Activated CD8-positive, alpha-beta memory T cell treated with anti-CD3 and anti-CD28 coated beads for 4 hours (primary cell): ENCODE results near the gene RAB7B.

Experiments
- DNase-seq, 2 donors: peaks; one replicate each; pipeline ENCODE4 v3.0.0-alpha.2; 2020; ENCODE audit warnings: low read depth in 2 of 2

RAB7B gene

GRCh38 chr1:205973377-205974232, 29.6 kb downstream of the RAB7B start:
- DNase-seq, result no peak

- DNase-seq, result no peak
Measured at GRCh38 chr1:205972491-205973168, 30.6 kb downstream of the RAB7B start.

- no peak for DNase-seq
Measured at GRCh38 chr1:205972081-205972480, 31.1 kb downstream of the RAB7B start.

GRCh38 chr1:205971082-205971481, 32.1 kb downstream of the RAB7B start:
- DNase-seq, result no peak

GRCh38 chr1:205970486-205970885, 32.7 kb downstream of the RAB7B start:
- no peak for DNase-seq

GRCh38 chr1:205969229-205969628, 34.0 kb downstream of the RAB7B start:
- DNase-seq, result no peak

- DNase-seq, result no peak
Measured at GRCh38 chr1:205967554-205968335, 35.5 kb downstream of the RAB7B start.

GRCh38 chr1:205965036-205965884, 37.9 kb downstream of the RAB7B start:
- DNase-seq, result no peak

- DNase-seq, result no peak
Measured at GRCh38 chr1:205963352-205964155, 39.6 kb downstream of the RAB7B start.

- no peak for DNase-seq
Measured at GRCh38 chr1:205962821-205963221, 40.4 kb downstream of the RAB7B start.

GRCh38 chr1:205961991-205962820, 41.0 kb downstream of the RAB7B start:
- no peak for DNase-seq

- no peak for DNase-seq
Measured at GRCh38 chr1:205961405-205961804, 41.8 kb downstream of the RAB7B start.

- DNase-seq, result no peak
Measured at GRCh38 chr1:205959789-205960188, 43.4 kb downstream of the RAB7B start.

GRCh38 chr1:205955499-205955898, 47.7 kb downstream of the RAB7B start:
- DNase-seq, result no peak

- no peak for DNase-seq
Measured at GRCh38 chr1:205954819-205955404, 48.3 kb downstream of the RAB7B start.

GRCh38 chr1:205951746-205952145, 51.4 kb downstream of the RAB7B start:
- no peak for DNase-seq

GRCh38 chr1:205950826-205951549, 52.2 kb downstream of the RAB7B start:
- no peak for DNase-seq

GRCh38 chr1:205950280-205950679, 52.9 kb downstream of the RAB7B start:
- no peak for DNase-seq

- no peak for DNase-seq
Measured at GRCh38 chr1:205949753-205950152, 53.4 kb downstream of the RAB7B start.
